HG03097 (cell line): Measurements from ENCODE around the gene LENEP.

Experiments
- ATAC-seq: cut with Tn5 transposase; IDR thresholded peaks from one replicate; pipeline ENCODE4 v1.9.1; 2021; ENCODE audit not compliant: unreplicated experiment, low FRiP score

Gene LENEP

DNA sequence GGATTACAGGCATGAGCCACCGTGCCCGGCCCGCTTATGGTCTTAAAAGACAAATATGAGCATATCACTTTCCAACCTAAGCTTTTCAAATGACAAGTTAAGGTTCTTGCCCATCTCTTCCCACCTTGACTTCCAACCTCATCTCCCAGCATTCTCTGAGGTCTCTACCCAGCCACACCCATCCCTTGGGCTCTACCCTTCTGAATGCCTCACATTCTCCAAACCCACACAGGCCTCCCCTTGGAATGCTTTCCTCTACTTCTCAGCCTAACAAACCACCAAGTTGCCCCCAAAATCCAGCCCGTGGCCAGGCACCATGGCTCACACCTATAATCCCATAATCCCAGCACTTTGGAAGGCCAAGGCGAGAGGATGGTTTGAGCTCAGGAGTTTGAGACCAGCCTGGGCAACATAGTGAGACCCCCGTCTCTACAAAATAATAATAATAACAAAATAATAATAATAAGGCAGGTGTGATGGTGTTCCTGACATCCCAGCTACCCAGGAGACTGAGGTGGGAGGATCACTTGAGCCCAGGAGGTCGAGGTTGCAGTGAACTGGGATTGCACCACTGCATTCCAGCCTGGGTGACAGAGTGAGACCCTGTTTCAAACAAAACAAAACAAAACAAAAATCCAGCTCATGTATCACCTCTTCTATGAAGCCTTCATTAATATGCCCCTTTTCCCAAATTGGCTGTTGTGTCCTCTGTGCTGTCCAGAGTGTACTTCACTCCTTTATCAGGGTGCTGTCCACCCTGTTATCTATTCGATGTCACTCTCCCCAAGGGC lies 28.9 kb downstream of the LENEP start:
- ATAC-seq = no peak

GRCh38 chr1:155022927-155023236 lies 29.5 kb downstream of the LENEP start:
- no peak for ATAC-seq

- ATAC-seq = no peak
Observed at GRCh38 chr1:155023627-155024026, 30.2 kb downstream of the LENEP start.

DNA sequence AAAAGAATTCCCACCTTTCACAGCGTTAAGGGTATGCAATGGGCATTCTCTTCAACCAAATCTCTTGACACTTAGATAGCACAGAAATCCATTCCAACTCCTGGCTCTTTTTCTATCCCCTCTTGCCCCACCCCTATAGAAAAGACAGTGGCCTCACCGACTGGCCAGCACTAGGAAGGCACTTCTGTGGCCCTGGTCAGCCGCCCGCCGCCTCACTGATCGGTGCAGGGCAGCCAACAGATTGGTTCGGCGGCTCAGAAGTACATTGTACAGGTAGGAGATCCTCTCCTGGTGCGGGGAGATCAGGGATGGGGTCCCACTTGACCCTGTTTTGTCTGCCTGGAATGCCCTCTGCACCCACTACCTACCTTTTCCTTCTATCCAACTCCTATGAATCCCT lies 30.9 kb downstream of the LENEP start:
- ATAC-seq = no peak

GRCh38 chr1:155026154-155026553 lies 32.8 kb downstream of the LENEP start:
- no peak for ATAC-seq

- ATAC-seq = no peak
Observed at GRCh38 chr1:155026588-155026987, 33.2 kb downstream of the LENEP start.

DNA sequence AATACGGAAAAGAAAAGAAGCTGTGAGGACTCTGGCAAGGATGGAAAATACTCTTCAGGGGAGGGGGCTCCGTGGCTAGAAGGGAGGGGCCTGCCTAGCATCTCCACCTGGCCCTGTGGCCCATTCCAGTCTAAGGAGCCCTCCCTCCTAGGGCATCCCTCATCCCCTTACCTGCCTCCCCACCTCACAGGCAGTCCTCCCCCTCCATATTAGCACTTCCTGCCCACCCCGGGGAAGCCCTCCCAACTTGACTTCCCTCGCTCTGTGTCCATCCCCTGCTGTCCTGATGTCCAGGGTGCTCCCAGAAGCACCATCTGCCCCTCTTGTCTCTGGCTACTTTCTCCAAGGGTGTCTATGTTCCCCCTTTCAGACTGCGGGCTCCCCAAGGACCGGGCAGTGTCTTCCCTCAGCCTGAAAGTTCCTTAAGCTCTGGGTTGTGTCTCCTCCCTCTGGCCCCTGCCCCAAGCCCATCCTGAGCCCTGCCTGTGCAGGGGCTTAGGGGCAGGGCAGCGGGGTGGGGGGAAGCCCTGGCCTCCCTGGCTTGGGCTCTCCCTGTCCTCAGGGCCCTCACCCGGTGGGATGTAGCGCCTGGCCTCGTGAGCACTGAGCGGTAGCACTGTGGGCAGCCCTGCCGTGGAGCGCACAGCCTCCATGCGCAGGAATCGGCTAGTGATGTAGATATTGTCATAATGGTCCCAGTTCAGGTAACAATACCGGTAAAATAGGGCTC lies 36.3 kb downstream of the LENEP start:
- ATAC-seq = no peak

- no peak for ATAC-seq
Observed at GRCh38 chr1:155030243-155030795, 36.9 kb downstream of the LENEP start.

- ATAC-seq = no peak
Observed at GRCh38 chr1:155030899-155031298, 37.5 kb downstream of the LENEP start.

DNA sequence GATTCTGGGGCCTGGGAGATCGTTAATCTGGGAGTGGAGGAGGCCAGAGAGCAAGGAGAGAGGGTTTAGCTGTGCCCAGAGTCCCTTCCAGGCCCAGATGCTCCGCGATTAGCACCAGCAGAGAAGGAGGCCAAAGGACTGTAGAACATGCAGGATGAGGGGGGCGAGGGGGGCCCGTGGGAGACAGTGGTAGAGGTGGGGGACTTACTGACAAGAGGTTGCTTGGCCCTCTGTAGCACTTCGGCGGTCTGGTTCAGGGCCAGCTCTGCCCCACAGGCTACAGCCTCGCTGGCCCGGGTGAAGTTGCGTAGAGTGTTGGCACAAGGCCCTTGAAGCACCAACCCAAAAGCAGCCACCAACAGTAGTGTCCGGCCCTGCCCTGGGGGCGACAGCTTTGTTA lies 39.5 kb downstream of the LENEP start:
- ATAC-seq = no peak

GRCh38 chr1:155033524-155033923 lies 40.1 kb downstream of the LENEP start, which contains the start of the genes DCST1 and DCST2:
Gene DCST1 (plus strand): TSS chr1:155033824. CDS start chr1:155034037, 213 bp downstream.
Gene DCST2 (minus strand): TSS chr1:155033781. CDS start chr1:155033701, 80 bp downstream.
- no peak for ATAC-seq

DNA sequence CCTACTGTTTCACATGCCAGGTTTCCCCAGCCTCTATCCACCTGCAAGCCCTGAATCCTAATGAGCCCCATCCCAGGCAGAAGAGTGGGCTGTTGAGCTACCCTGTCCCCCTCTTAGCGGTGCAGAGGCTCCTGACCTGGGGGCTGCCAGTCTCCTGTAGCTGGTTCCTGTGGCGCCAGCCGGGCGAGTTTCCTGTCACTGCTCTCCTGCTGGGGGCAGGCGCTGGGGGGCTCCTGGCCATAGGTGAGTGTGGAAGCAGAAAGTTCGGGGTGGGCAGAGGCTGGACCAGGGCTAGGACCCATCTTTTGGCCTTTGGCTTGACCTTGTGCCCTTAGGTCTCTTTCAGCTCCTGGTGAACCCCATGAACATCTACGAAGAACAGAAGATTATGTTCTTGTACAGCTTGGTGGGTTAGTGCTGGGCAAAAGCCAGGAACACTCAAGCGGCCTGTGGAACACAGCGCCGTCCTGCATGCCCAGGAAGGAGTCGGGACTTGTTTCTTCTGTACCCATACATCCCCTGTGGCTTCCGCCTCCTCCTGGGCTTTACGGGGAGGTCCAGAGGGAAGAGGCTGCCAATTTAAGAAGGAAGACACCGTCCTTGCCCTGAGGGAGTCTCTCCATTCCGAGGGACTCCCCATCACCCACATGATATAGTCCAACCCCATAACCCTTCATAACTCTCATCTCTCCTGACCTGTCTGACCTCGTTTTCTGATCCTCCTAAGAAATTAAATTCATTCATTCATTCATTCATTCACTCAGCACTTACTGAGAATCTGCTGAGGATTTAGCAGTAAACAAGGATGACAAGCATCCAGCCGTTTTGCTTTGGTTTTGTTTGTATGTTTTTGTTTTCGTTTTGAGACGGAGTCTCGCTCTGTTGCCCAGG lies 41.2 kb downstream of the LENEP start:
- ATAC-seq = no peak

- no peak for ATAC-seq
Observed at GRCh38 chr1:155035936-155036335, 42.5 kb downstream of the LENEP start.

DNA sequence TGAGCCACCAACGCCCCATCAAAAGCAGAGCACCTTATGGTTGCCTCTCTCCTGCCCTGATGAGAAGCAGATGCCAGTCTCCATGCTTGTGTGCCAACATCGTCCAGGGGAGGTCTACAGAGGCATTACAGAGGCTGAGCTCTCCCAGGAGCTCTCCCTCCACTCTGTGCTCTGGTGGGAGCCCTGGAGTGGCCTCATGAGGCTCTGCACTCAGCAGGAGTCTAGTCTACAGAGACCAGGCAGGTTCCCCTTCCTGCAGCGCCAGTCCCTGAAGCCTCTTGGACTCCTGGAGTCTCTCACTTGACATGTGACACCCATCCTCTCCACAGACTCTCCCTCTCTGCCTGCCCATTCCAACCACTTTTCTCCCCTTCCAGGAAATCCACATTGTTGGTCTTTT lies 43.7 kb downstream of the LENEP start:
- no peak for ATAC-seq

DNA sequence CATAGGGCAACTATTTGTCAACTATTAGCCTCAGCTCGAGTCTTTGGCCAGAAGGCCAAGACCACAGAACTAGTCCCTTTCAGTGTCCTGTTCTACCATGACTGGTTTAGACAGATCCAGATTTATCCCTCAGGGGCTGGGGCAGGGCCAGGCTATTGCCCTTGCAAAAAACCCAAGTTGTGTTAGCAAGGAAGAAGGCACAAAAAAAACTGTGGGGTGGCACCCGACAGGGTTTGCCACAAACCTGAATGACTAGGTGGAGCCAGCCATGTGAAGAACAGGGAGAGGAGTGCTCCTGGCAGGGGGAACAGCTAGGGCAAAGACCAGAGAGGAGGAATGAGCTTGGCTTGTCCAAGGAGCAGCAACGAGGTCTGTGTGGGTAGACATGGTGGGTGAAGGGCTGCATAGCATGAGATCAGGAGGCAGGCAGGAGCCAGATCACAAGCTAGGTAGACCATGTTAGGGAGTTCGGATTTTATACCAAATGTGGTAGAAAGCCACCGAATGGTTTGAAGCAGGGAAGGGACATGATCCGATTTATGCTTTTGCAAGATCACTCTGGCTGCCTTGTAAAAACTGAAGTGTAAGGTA lies 44.6 kb downstream of the LENEP start:
- no peak for ATAC-seq

GRCh38 chr1:155038602-155039307 lies 45.4 kb downstream of the LENEP start:
- ATAC-seq = no peak

GRCh38 chr1:155039308-155039669 lies 45.9 kb downstream of the LENEP start:
- no peak for ATAC-seq

GRCh38 chr1:155040358-155041093 lies 47.1 kb downstream of the LENEP start:
- no peak for ATAC-seq

DNA sequence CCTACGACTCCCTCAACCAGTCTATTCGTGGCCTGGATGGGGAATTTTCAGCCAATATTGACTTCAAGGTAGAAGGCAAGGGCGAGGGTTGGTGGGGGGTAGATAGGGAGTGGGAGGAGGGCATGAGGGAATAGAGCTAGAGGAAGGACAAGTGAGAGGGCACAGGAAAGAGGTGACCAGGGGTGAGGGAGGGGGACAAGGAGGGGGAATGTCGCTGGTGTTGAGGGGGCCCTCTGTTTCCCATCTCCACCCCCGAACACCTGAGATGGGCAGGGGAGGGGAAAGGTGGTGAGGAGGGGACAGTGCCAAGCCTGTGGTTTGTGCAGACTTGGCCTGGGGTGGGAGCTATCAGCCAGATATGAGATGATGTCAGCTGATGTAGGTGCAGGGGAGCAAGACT lies 49.4 kb downstream of the LENEP start:
- no peak for ATAC-seq
